Measurements from ENCODE around the gene BMP8A. TPM values are rescaled to one million over a fixed set of nuclear protein-coding genes. Genes with fewer than 3 reads are reported as not detected.
"Not testable (repeated sequence)": the region's sequence is repeated elsewhere in the genome, so short reads cannot be mapped to it uniquely, and the experiment has no call there.

The BMP8A gene
- total and polyA plus RNA-seq, 4 experiments from 2014 or later = not detected

DNA sequence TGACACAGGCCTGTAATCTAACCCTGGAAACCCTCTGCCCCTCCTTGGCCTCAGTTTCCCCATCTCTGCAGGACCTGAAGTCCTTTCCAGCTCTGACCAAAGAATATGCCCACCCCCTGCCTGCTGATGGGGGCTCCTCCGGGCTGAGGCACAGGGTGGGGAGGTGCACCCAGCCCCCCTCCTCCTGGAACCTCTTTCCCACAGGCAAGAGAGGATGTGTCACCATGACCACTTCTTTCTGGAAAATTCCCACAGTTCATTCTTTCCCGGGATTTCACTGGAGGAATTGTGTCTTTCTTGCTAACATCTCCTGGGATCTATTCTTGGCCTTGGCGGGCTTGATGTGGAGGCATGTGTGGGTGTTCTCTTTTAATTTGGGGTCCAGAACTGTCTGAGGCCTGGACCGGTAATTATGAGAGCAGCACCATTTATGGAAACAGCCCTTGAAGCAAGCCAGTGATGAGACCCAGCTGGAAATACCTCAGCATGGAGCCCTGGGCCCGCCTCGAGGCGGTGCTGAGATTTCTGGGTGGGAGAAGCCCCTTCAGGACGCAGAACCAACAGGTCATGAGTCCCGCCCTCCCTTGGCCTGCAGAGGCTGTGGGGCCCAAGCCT lies 6.8 kb downstream of the BMP8A start:
- H3K9me3 ChIP-seq (ENCODE audit: control insufficient read depth in 1 of 2, low read length in 2 of 2); H3K36me3 ChIP-seq (ENCODE audit: insufficient read depth, low read length); H3K4me3 Mint-ChIP-seq; intact Hi-C loops (cut with micrococcal nuclease); H3K4me1 Mint-ChIP-seq; H3K4me3 ChIP-seq (ENCODE audit: low read length in 2 of 2); CTCF ChIA-PET (ENCODE audit: partially characterized antibody); H3K9me3 Mint-ChIP-seq; H3K27ac ChIP-seq (ENCODE audit: low read depth, low read length); H3K36me3 Mint-ChIP-seq; DNase-seq; POLR2A ChIA-PET (ENCODE audit: partially characterized antibody); H3K27me3 ChIP-seq (ENCODE audit: insufficient read depth, low read length); H3K4me1 ChIP-seq (ENCODE audit: insufficient read depth, low read length): not testable (repeated sequence)
- Mint-ChIP-seq H3K27ac (peak overlapping the region in 1 of 7 donors; percentile 24), H3K27me3 (peaks cover 4 to 14% of the 10 kb centered on the region in 2 donors)

GRCh38 chr1:39498821-39499220 lies 7.4 kb downstream of the BMP8A start:
- H3K9me3 Mint-ChIP-seq; H3K27ac ChIP-seq (ENCODE audit: low read depth, low read length); H3K4me1 ChIP-seq (ENCODE audit: insufficient read depth, low read length); POLR2A ChIA-PET (ENCODE audit: partially characterized antibody); H3K27ac Mint-ChIP-seq; H3K4me3 ChIP-seq (ENCODE audit: low read length in 2 of 2); CTCF ChIA-PET (ENCODE audit: partially characterized antibody); H3K4me1 Mint-ChIP-seq; H3K4me3 Mint-ChIP-seq; intact Hi-C loops (cut with micrococcal nuclease); H3K36me3 Mint-ChIP-seq; H3K9me3 ChIP-seq (ENCODE audit: control insufficient read depth in 1 of 2, low read length in 2 of 2); H3K27me3 ChIP-seq (ENCODE audit: insufficient read depth, low read length); H3K36me3 ChIP-seq (ENCODE audit: insufficient read depth, low read length); DNase-seq: not testable (repeated sequence)
- peaks cover 3 to 11% of the 10 kb centered on the region in 2 donors for H3K27me3 Mint-ChIP-seq

DNA sequence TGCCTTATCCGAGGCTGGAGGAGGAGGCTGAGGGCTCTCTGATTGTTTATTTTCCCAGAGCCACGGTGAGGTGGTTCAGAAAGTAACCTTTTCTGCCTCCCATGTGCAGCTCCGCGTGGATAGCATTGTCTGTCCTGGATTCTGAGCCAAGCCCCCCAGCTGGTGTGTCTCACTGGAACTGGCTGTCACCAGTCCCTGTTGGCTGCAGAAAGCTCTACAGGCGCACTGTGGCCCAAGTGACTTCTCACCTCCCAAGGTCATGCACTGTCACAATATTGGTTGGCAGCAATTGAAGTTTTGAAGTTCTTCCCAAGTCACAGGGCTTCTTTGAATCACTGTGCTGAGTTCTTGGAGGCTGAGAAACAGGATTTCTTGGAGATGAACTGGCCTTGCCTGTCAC lies 8.2 kb downstream of the BMP8A start:
- Histone ChIP-seq H3K36me3 (ENCODE audit: insufficient read depth, low read length) (no peaks in the 10 kb centered on the region), H3K27ac (ENCODE audit: low read depth, low read length) (no peak overlapping the region), H3K4me1 (ENCODE audit: insufficient read depth, low read length) (no peaks in the 10 kb centered on the region), H3K9me3 (ENCODE audit: control insufficient read depth in 1 of 2, low read length in 2 of 2) (no peaks in the 10 kb centered on the region), H3K4me3 (ENCODE audit: low read length in 2 of 2) (no peak overlapping the region), H3K27me3 (ENCODE audit: insufficient read depth, low read length) (no peaks in the 10 kb centered on the region)
- DNase-seq = no peak
- peaks cover 0 to 3% (median 0%) of the 10 kb centered on the region in 8 donors for H3K9me3 Mint-ChIP-seq
- H3K4me1 Mint-ChIP-seq = no peaks in the 10 kb centered on the region
- ChIA-PET CTCF (ENCODE audit: partially characterized antibody) (no interaction called here), POLR2A (ENCODE audit: partially characterized antibody) (no interaction called here)
- no peak overlapping the region for H3K4me3 Mint-ChIP-seq
- intact Hi-C loops (cut with micrococcal nuclease) = no loop called here
- no peak overlapping the region for H3K27ac Mint-ChIP-seq
- peaks cover 0 to 8% of the 10 kb centered on the region in 2 donors for H3K27me3 Mint-ChIP-seq
- no peaks in the 10 kb centered on the region for H3K36me3 Mint-ChIP-seq

GRCh38 chr1:39500862-39501389 lies 9.5 kb downstream of the BMP8A start:
- Mint-ChIP-seq H3K9me3 (peaks cover 0 to 3% (median 0%) of the 10 kb centered on the region in 8 donors), H3K27me3 (peaks cover 0 to 8% of the 10 kb centered on the region in 2 donors), H3K27ac (peak overlapping the region in 1 of 7 donors; percentile 22), H3K4me1 (no peaks in the 10 kb centered on the region), H3K36me3 (no peaks in the 10 kb centered on the region), H3K4me3 (no peak overlapping the region)
- no peak overlapping the region for H3K27ac ChIP-seq (ENCODE audit: low read depth, low read length)
- ChIA-PET CTCF (ENCODE audit: partially characterized antibody) (no interaction called here), POLR2A (ENCODE audit: partially characterized antibody) (no interaction called here)
- no peaks in the 10 kb centered on the region for H3K9me3 ChIP-seq (ENCODE audit: control insufficient read depth in 1 of 2, low read length in 2 of 2)
- H3K4me3 ChIP-seq (ENCODE audit: low read length in 2 of 2) = no peak overlapping the region
- H3K27me3 ChIP-seq (ENCODE audit: insufficient read depth, low read length) = no peaks in the 10 kb centered on the region
- intact Hi-C loops (cut with micrococcal nuclease) = no loop called here
- no peak for DNase-seq
- H3K36me3 ChIP-seq (ENCODE audit: insufficient read depth, low read length) = no peaks in the 10 kb centered on the region
- H3K4me1 ChIP-seq (ENCODE audit: insufficient read depth, low read length) = no peaks in the 10 kb centered on the region

DNA sequence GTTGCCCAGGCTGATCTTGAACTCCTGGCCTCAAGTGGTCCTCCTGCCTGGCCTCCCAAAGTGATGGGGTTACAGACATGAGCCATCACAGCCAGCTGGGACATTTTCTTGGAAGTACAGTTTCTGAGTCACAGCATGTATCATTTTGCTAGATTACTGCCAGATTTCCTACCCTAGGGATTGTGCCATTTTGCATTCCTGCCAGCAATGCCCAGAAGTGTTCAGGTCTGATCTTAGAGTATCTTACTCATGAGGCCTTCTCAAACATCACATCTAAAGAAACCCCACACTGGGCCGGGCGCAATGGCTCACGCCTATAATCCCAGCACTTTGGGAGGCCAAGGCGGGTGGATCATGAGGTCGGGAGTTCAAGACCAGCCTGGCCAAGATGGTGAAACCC lies 10.2 kb downstream of the BMP8A start:
- H3K4me1 Mint-ChIP-seq = no peaks in the 10 kb centered on the region
- no peaks in the 10 kb centered on the region for H3K36me3 Mint-ChIP-seq
- no peaks in the 10 kb centered on the region for H3K9me3 ChIP-seq (ENCODE audit: control insufficient read depth in 1 of 2, low read length in 2 of 2)
- H3K27me3 ChIP-seq (ENCODE audit: insufficient read depth, low read length) = no peaks in the 10 kb centered on the region
- no peaks in the 10 kb centered on the region for H3K36me3 ChIP-seq (ENCODE audit: insufficient read depth, low read length)
- peak in 1 of 5 donors; percentile 3 for DNase-seq
- peaks cover 0 to 5% of the 10 kb centered on the region in 2 donors for H3K27me3 Mint-ChIP-seq
- no peak overlapping the region for H3K4me3 ChIP-seq (ENCODE audit: low read length in 2 of 2)
- no peak overlapping the region for H3K27ac ChIP-seq (ENCODE audit: low read depth, low read length)
- H3K4me1 ChIP-seq (ENCODE audit: insufficient read depth, low read length) = no peaks in the 10 kb centered on the region
- no peak overlapping the region for H3K27ac Mint-ChIP-seq
- ChIA-PET CTCF (ENCODE audit: partially characterized antibody) (no interaction called here), POLR2A (ENCODE audit: partially characterized antibody) (no interaction called here)
- no peak overlapping the region for H3K4me3 Mint-ChIP-seq
- intact Hi-C loops (cut with micrococcal nuclease) = no loop called here
- peaks cover 0 to 3% (median 0%) of the 10 kb centered on the region in 8 donors for H3K9me3 Mint-ChIP-seq

DNA sequence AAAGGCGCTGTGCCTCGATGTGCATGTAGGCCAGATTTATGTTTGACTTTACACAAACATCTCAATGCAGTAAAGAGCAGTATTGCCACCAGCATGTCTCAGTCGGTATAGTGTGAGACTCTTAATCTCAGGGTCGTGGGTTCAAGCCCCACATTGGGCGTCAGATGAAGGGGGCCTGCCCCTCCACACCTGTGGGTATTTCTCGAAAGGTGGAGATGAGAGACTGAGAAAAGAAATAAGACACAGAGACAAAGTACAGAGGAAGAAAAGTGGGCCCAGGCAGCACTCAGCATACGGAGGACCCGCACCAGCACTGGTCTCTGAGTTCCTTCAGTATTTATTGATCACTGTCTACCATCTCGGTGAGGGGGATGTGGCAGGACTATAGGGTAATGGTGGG lies 13.0 kb downstream of the BMP8A start:
- CTCF ChIA-PET (ENCODE audit: partially characterized antibody); intact Hi-C loops (cut with micrococcal nuclease); H3K9me3 Mint-ChIP-seq; DNase-seq; POLR2A ChIA-PET (ENCODE audit: partially characterized antibody); H3K36me3 ChIP-seq (ENCODE audit: insufficient read depth, low read length); H3K4me1 ChIP-seq (ENCODE audit: insufficient read depth, low read length); H3K9me3 ChIP-seq (ENCODE audit: control insufficient read depth in 1 of 2, low read length in 2 of 2); H3K4me3 Mint-ChIP-seq; H3K27me3 ChIP-seq (ENCODE audit: insufficient read depth, low read length); H3K27me3 Mint-ChIP-seq; H3K27ac ChIP-seq (ENCODE audit: low read depth, low read length); H3K4me3 ChIP-seq (ENCODE audit: low read length in 2 of 2); H3K4me1 Mint-ChIP-seq; H3K27ac Mint-ChIP-seq; H3K36me3 Mint-ChIP-seq: not testable (repeated sequence)

DNA sequence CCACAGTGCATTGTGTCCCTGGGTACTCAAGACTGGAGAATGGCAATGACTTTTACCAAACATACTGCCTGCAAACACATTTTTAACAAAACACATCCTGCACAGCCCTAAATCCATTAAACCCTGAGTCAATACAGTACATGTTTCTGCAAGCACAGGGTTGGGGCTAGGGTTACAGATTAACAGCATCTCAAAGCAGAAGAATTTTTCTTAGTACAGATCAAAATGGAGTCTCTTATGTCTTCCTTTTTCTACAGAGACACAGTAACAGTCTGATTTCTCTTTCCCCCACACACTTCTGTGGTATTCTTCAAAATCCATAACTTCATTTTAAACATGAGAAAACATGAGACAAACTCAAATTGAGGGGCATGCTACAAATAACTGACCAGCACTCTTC lies 13.9 kb downstream of the BMP8A start:
- peaks cover 0 to 1% of the 10 kb centered on the region in 2 donors for H3K27me3 Mint-ChIP-seq
- no peak for DNase-seq
- H3K36me3 ChIP-seq (ENCODE audit: insufficient read depth, low read length) = no peaks in the 10 kb centered on the region
- CTCF ChIA-PET (ENCODE audit: partially characterized antibody) = interaction anchor here (0.7 kb wide), 1 partner anchor 247 kb away, joined by 4 read pairs; no protein-coding TSS in a partner anchor
- peaks cover 5 to 10% (median 8%) of the 10 kb centered on the region in 4 donors for H3K4me1 Mint-ChIP-seq
- H3K4me3 ChIP-seq (ENCODE audit: low read length in 2 of 2) = no peak overlapping the region
- no peak overlapping the region for H3K4me3 Mint-ChIP-seq
- intact Hi-C loops (cut with micrococcal nuclease) = no loop called here
- no peaks in the 10 kb centered on the region for H3K9me3 ChIP-seq (ENCODE audit: control insufficient read depth in 1 of 2, low read length in 2 of 2)
- H3K27ac Mint-ChIP-seq = no peak overlapping the region
- no peak overlapping the region for H3K27ac ChIP-seq (ENCODE audit: low read depth, low read length)
- POLR2A ChIA-PET (ENCODE audit: partially characterized antibody) = no interaction called here
- peaks cover 11% of the 10 kb centered on the region for H3K4me1 ChIP-seq (ENCODE audit: insufficient read depth, low read length)
- H3K9me3 Mint-ChIP-seq = peaks cover 0 to 3% (median 0%) of the 10 kb centered on the region in 8 donors
- H3K36me3 Mint-ChIP-seq = no peaks in the 10 kb centered on the region
- H3K27me3 ChIP-seq (ENCODE audit: insufficient read depth, low read length) = no peaks in the 10 kb centered on the region

Measured in CD4-positive, alpha-beta memory T cell (primary cell).